ENCODE measurements around the gene SLC22A5. TPM values are rescaled to one million over a fixed set of nuclear protein-coding genes. Genes with fewer than 3 reads are reported as not detected.

SLC22A5 gene
- total RNA-seq, 1 donor: 6.5 TPM

- peak; percentile 94 for DNase-seq (ENCODE audit: low read depth)
- no peak for TF ChIP-seq CTCF (IDR thresholded peaks at IDR 0.05; ENCODE audit: insufficient read depth, low read length)
- no peak overlapping the region for H3K4me3 ChIP-seq (ENCODE audit: low read depth, low read length)
Observed at GRCh38 chr5:132364319-132364718, 5.2 kb upstream of the SLC22A5 start.

- peak; percentile 74 for DNase-seq (ENCODE audit: low read depth)
- TF ChIP-seq CTCF (IDR thresholded peaks at IDR 0.05; ENCODE audit: insufficient read depth, low read length): no peak
- H3K4me3 ChIP-seq (ENCODE audit: low read depth, low read length): no peak overlapping the region
Observed at GRCh38 chr5:132365213-132365612, 4.3 kb upstream of the SLC22A5 start.

- no peak for DNase-seq (ENCODE audit: low read depth)
- no peak overlapping the region for H3K4me3 ChIP-seq (ENCODE audit: low read depth, low read length)
- no peak for TF ChIP-seq CTCF (IDR thresholded peaks at IDR 0.05; ENCODE audit: insufficient read depth, low read length)
Observed at GRCh38 chr5:132368186-132368585, 1.3 kb upstream of the SLC22A5 start.

GRCh38 chr5:132369007-132369473 lies 470 bp upstream of the SLC22A5 start:
- no peak for TF ChIP-seq CTCF (IDR thresholded peaks at IDR 0.05; ENCODE audit: insufficient read depth, low read length)
- peak overlapping the region; percentile 71 for H3K4me3 ChIP-seq (ENCODE audit: low read depth, low read length)
- no peak for DNase-seq (ENCODE audit: low read depth)

GRCh38 chr5:132370181-132370970 lies 866 bp downstream of the SLC22A5 start:
- no peak for TF ChIP-seq CTCF (IDR thresholded peaks at IDR 0.05; ENCODE audit: insufficient read depth, low read length)

GRCh38 chr5:132370971-132371602 lies 1.6 kb downstream of the SLC22A5 start:
- DNase-seq (ENCODE audit: low read depth): no peak
- peak overlapping the region; percentile 71 for H3K4me3 ChIP-seq (ENCODE audit: low read depth, low read length)
- no peak for TF ChIP-seq CTCF (IDR thresholded peaks at IDR 0.05; ENCODE audit: insufficient read depth, low read length)

More at GRCh38 chr5:132370181-132370970, 866 bp downstream of the SLC22A5 start:
- peak overlapping the region; percentile 71 for H3K4me3 ChIP-seq (ENCODE audit: low read depth, low read length)
- DNase-seq (ENCODE audit: low read depth): no peak

All from fibroblast of the aortic adventitia (primary cell).